ENCODE data around the gene STAT3. TPM values are rescaled to one million over a fixed set of nuclear protein-coding genes. Genes with fewer than 3 reads are reported as not detected.

STAT3 gene
- total RNA-seq, 1 experiment from 2014 or later, result 115 TPM

DNA sequence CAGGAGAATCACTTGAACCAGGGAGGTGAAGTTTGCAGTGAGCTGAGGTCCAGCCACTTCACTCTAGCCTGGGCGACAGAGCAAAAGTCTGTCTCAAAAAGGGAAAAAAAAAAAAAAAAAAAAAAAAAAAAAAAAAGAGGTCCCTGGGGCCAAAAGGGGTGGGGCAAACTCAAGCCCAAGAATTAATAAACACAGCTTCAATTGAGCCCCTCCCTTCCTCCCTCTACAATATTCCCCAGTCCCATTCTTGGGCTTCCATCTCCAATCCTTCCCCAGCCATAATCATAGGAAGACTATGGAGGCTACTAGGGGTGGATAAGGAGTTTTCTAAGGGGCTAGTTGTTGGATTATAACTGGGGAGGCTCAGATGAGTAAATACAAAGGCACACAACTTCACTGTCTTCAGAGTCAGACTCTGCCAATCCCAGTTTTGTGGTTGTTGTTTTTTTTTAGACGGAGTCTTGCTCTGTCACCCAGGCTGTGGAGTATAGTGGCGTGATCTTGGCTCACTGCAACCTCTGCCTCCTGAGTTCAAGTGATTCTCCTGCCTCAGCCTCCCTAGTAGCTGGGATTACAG is 25.3 kb upstream of the STAT3 start:
- POLR2A ChIA-PET, result interaction anchor here (0.9 to 9.3 kb wide), 6 partner anchors 9 to 118 kb away, joined by 3 to 273 read pairs (median 4); partner anchors contain the start of genes CAVIN1 and STAT3
- CTCF ChIA-PET, result interaction anchor here (0.7 kb wide), 1 partner anchor 85 kb away, joined by 3 read pairs; no protein-coding TSS in a partner anchor
- no TSS peak for BruUV-seq (replicated peaks)
- peaks cover 40% of the 10 kb centered on the region for H3K4me1 Mint-ChIP-seq (ENCODE audit: insufficient read depth, unreplicated experiment)
- no peaks in the 10 kb centered on the region for H3K9me3 Mint-ChIP-seq (ENCODE audit: unreplicated experiment)
- no peaks in the 10 kb centered on the region for H3K27me3 Mint-ChIP-seq (ENCODE audit: insufficient read depth, unreplicated experiment)
- TF ChIP-seq, protein P1, sequence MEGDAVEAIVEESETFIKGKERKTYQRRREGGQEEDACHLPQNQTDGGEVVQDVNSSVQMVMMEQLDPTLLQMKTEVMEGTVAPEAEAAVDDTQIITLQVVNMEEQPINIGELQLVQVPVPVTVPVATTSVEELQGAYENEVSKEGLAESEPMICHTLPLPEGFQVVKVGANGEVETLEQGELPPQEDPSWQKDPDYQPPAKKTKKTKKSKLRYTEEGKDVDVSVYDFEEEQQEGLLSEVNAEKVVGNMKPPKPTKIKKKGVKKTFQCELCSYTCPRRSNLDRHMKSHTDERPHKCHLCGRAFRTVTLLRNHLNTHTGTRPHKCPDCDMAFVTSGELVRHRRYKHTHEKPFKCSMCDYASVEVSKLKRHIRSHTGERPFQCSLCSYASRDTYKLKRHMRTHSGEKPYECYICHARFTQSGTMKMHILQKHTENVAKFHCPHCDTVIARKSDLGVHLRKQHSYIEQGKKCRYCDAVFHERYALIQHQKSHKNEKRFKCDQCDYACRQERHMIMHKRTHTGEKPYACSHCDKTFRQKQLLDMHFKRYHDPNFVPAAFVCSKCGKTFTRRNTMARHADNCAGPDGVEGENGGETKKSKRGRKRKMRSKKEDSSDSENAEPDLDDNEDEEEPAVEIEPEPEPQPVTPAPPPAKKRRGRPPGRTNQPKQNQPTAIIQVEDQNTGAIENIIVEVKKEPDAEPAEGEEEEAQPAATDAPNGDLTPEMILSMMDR (IDR thresholded peaks at IDR 0.05; ENCODE audit: unreplicated experiment), result no peak
- intact Hi-C loops (cut with micrococcal nuclease), result no loop called here
- H3K27ac Mint-ChIP-seq (ENCODE audit: low read depth, unreplicated experiment), result peak overlapping the region; percentile 77
- H3K4me3 Mint-ChIP-seq (ENCODE audit: unreplicated experiment), result no peak overlapping the region
- DNase-seq (ENCODE audit: unreplicated experiment), result no peak
- H3K36me3 Mint-ChIP-seq (ENCODE audit: insufficient read depth, unreplicated experiment), result peaks cover 25% of the 10 kb centered on the region

DNA sequence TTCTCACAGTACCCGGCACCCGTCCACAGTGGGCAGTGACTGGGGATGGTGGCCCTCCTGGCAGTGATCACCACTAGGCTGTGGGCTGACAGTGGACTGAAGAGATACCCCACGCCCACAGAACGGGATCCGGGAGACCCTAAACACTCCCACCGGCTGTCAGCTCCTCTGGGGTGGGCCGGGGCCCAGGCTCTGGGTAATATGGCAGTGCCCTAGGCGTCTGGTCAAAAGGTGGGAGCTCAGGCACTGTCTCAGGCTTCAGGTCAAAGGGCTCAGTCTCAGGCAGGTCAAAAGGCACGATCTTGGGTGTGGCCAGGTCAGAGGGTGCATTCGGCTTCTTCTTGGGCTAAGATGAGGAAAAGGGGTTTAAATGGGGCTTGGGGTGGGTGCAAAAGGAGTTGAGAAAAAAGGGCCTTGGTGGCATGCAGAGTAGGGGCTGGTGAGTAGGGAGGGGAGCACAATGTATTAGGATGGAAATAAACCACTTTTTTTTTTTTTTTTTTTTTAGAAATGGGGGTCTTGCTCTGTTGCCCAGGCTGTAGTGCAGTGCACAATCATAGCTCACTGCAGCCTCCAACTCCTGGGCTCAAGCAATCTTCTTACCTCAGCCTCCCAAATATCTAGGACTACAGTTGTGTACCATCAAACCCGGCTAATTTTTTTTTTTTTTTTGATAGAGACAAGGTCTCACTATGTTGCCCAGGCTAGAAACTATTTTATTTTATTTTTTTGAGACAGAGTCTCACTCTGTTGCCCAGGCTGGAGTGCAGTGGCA is 23.9 kb upstream of the STAT3 start:
- POLR2A ChIA-PET, result interaction anchor here (1.2 to 9.3 kb wide), 4 partner anchors 10 to 83 kb away, joined by 3 to 273 read pairs (median 52); partner anchors contain the start of genes CAVIN1 and STAT3
- BruUV-seq (replicated peaks), result no TSS peak

DNA sequence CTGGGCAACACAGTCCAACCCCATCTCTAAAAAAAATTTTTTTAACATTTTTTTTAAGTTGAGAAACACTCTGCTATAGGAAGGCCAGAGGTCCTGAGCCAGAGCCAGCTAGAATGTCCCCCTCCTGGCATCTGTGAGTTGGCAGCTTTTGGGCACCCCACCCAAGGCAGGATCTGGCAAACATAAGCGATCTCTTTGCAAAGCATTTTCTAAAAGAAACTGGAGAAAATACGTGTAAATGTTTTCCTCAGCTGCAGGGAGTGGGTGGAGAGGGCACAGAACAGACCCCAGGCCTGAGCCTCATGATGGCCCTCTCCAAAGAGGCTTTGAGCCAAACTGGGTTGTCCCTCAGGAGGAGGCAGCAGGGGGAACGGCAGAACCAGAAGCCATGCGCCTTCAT is 23.1 kb upstream of the STAT3 start:
- TF ChIP-seq, protein P1 (IDR thresholded peaks at IDR 0.05; ENCODE audit: unreplicated experiment), result no peak
- Mint-ChIP-seq H3K36me3 (ENCODE audit: insufficient read depth, unreplicated experiment) (peaks cover 25% of the 10 kb centered on the region), H3K27me3 (ENCODE audit: insufficient read depth, unreplicated experiment) (no peaks in the 10 kb centered on the region), H3K9me3 (ENCODE audit: unreplicated experiment) (no peaks in the 10 kb centered on the region), H3K4me3 (ENCODE audit: unreplicated experiment) (no peak overlapping the region), H3K27ac (ENCODE audit: low read depth, unreplicated experiment) (peak overlapping the region; percentile 81), H3K4me1 (ENCODE audit: insufficient read depth, unreplicated experiment) (peaks cover 55% of the 10 kb centered on the region)
- intact Hi-C loops (cut with micrococcal nuclease), result no loop called here
- no TSS peak for BruUV-seq (replicated peaks)
- CTCF ChIA-PET, result interaction anchor here (0.5 to 2.3 kb wide), 5 partner anchors 9 to 189 kb away, joined by 3 to 9 read pairs (median 3); partner anchors contain the start of gene STAT3
- DNase-seq (ENCODE audit: unreplicated experiment), result no peak
- POLR2A ChIA-PET, result interaction anchor here (1.1 to 9.3 kb wide), 5 partner anchors 11 to 108 kb away, joined by 4 to 273 read pairs (median 21); partner anchors contain the start of genes CAVIN1 and STAT3

More for the DNA sequence above, 23.9 kb upstream of the STAT3 start:
- Mint-ChIP-seq H3K27me3 (ENCODE audit: insufficient read depth, unreplicated experiment) (no peaks in the 10 kb centered on the region), H3K27ac (ENCODE audit: low read depth, unreplicated experiment) (peak overlapping the region; percentile 81), H3K9me3 (ENCODE audit: unreplicated experiment) (no peaks in the 10 kb centered on the region), H3K4me1 (ENCODE audit: insufficient read depth, unreplicated experiment) (peaks cover 51% of the 10 kb centered on the region), H3K36me3 (ENCODE audit: insufficient read depth, unreplicated experiment) (peaks cover 25% of the 10 kb centered on the region), H3K4me3 (ENCODE audit: unreplicated experiment) (no peak overlapping the region)
- DNase-seq (ENCODE audit: unreplicated experiment), result no peak
- intact Hi-C loops (cut with micrococcal nuclease), result no loop called here
- TF ChIP-seq, protein P1 (IDR thresholded peaks at IDR 0.05; ENCODE audit: unreplicated experiment), result no peak
- CTCF ChIA-PET, result interaction anchor here (0.5 to 1.1 kb wide), 2 partner anchors 8 to 25 kb away, joined by 3 read pairs; no protein-coding TSS in a partner anchor

DNA sequence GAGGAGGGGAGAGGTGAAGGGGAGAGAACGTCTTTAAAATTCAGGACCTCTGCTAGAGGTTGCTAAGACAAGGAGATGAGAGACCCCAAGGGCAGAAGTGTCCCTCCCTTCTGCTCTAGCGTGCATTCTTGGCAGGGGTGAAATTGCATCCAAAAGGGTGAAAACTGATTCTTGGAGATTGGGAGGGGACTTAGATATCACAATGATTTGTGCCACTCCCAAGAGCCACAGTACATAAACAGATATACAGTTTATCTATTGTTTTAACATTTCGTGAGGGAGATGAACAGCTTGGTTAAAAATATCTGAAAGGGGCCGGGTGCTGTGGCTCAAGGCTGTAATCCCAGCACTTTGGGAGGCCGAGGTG is 22.1 kb upstream of the STAT3 start:
- ChIA-PET POLR2A (interaction anchor here (0.6 to 9.3 kb wide), 16 partner anchors 9 to 624 kb away, joined by 3 to 273 read pairs (median 4); partner anchors contain the start of genes CAVIN1, JUP and STAT3), CTCF (interaction anchor here (0.9 to 2.3 kb wide), 7 partner anchors 12 to 108 kb away, joined by 3 to 18 read pairs (median 5); partner anchors contain the start of genes CAVIN1 and STAT3)
- H3K4me3 Mint-ChIP-seq (ENCODE audit: unreplicated experiment), result peak overlapping the region; percentile 58
- no peaks in the 10 kb centered on the region for H3K9me3 Mint-ChIP-seq (ENCODE audit: unreplicated experiment)
- DNase-seq (ENCODE audit: unreplicated experiment), result no peak
- TF ChIP-seq, protein P1 (IDR thresholded peaks at IDR 0.05; ENCODE audit: unreplicated experiment), result no peak
- intact Hi-C loops (cut with micrococcal nuclease), result no loop called here
- BruUV-seq (replicated peaks), result no TSS peak
- no peaks in the 10 kb centered on the region for H3K27me3 Mint-ChIP-seq (ENCODE audit: insufficient read depth, unreplicated experiment)
- H3K4me1 Mint-ChIP-seq (ENCODE audit: insufficient read depth, unreplicated experiment), result peaks cover 50% of the 10 kb centered on the region
- H3K27ac Mint-ChIP-seq (ENCODE audit: low read depth, unreplicated experiment), result peak overlapping the region; percentile 96
- H3K36me3 Mint-ChIP-seq (ENCODE audit: insufficient read depth, unreplicated experiment), result peaks cover 31% of the 10 kb centered on the region

Measured in MCF 10A (cell line).